SHP77 treated with DMSO at 0.1 percent for 48 hours (cell line): ENCODE results near the gene EPS8L3.
"Not testable (repeated sequence)": the region's sequence is repeated elsewhere in the genome, so short reads cannot be mapped to it uniquely, and the experiment has no call there.

Experiments
- DNase-seq: peaks from one replicate; lab custom pipeline; 2025; lab: John Stamatoyannopoulos, UW

Gene EPS8L3

DNA sequence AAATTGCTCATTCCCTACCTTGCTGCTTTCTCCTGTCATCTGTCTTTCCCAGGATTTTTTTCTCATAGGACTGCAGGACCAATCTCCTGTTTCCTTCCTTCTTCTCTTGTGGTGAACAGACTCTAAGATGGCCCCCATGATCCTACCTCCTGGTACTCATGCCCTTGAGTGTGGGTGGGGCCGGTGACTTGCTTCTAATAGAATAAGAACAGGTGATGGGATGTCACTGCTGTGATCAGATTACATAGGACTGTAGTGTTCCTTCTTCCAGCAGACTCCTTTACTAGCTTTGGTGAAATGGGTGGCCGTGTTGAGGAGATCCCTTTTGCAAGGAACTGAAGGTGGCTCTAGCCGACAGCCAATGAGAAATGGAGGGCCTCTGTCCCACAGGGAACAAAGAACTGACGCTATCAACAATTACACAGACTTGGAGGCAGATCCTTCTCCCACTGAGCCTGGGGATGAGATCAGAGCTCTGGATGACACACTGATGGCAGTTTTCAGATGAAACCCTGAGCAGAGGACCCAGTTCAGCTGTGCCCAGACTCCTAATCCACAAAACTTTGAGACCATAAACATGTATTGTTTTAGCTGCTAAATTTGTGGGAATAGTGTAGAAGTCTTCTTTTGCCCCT lies 30.4 kb downstream of the EPS8L3 start:
- no peak for DNase-seq

DNA sequence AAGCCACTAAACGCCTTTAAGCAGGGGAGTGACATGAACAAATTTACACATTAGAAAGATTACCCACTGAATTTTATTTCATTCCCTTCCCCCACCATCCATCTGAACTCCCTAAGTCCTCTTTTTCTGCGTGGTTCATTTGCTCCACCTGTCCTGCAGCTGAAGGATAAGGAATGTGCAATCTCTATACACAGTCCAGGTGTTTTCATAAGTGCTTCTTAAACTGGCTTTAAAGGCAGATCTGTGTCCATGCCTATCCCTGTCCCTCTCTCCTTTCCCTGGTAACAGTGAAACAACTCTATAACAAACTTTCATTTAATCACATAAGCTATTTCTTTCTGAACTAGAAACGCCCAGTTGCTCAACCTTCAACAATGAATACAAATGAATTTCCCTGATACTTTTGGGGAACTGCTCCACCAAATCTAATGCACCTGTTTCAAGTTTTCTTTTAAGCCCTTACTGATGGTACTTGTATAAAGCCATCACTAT lies 31.3 kb downstream of the EPS8L3 start:
- DNase-seq = no peak

DNA sequence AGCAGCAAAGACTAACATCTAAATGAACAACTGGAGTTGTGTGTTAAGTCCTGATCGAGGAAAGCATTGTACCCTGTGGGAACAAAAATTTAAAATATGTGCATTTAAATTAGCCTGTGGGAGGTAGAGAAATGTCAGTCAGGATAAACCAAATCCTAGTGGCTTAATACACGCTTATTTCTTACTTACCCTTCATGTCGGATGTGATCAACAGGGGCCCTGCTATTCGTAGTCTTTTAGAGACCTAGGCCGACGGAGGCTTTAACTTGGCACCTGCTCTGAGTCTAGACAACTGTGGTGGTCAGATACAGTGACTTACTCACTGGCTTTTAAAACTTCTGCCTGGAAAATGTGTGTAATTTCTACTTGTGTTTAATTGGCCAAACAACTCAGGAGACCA lies 33.1 kb downstream of the EPS8L3 start:
- DNase-seq = no peak

DNA sequence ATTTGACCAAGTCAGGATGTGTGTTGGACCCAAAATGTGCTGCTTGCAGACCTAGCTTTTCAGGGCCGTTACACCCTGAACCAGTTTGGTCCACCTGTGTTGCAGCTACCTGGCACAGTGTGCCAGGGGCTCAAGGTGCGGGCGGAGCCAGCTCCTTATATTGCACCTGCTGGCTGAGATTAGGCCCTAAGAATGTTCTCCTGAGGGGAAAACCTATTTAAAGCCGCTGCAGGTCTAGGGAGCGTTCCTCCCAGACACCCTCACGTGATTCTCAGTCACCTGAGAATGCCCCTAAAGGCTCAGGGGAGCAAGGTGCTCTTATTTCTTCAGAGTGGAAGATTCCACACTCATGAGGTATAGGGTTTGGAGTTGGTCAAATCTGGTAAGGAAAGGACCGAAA lies 34.9 kb downstream of the EPS8L3 start:
- no peak for DNase-seq

DNA sequence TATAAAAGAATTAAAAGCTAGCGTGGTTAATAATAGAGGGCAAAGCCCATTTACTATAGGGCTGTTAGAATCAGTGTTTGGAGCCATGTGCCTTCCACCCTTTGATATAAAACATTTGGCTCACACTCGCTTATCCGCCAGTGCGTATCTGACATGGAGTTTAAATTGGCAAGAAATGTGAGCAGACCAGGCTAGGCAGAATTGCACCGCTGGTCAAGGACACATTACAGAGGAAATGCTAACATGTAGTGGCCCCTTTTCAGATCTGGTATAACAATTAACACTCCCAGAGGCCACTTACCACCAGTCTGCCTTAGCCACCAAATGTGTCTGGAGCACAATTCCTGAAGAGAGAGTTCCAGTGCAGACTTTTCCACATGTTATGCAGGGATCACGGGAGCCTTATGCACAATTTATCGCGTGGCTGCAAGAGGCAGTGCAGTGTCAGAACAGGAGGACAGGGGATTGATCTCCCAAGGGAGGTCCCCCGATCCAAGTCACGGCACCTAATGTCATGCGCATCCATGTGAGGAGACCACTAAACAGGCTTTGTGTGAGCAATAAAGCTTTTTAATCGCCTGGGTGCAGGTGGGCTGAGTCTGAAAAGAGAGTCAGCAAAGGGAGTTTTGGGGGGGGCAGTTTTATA lies 36.9 kb downstream of the EPS8L3 start:
- no peak for DNase-seq

DNA sequence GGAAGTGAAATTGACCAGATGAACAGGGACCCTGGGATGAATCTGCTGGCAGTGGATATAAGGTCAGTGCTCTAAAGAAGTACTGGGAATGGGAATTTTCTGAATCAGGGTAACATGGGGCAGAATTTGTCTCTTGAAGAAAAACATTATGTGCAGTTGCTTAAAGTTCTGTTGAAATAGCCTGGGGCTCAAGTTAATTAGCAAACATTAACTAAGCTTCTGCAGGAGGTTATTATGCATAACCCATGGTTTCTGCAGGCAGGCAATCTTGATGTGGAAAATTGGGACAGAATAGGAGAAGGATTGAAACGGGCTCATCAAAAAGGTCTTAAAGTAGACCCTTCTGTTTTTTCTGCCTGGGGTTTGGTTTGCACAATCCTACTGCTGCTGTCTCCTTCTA lies 37.7 kb downstream of the EPS8L3 start:
- DNase-seq = no peak

DNA sequence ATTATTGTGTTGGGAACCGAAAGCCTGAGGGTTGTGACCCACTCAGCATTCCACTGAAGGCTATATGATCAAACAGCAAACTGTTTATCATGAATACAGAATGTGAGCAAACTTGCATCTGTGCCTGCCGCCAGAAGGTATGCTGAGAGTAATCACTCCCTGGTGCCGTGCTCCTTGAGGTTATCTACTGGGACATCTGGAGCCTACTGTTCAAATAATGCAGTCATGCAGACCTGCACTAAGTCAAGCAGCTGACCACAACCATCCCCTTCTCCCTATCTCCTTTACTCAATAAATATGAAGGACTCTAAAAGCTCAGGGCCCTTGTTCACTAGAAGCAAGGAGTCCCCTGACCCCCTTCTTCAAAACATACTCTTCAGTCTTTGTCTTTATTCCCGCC lies 38.2 kb downstream of the EPS8L3 start:
- no peak for DNase-seq

DNA sequence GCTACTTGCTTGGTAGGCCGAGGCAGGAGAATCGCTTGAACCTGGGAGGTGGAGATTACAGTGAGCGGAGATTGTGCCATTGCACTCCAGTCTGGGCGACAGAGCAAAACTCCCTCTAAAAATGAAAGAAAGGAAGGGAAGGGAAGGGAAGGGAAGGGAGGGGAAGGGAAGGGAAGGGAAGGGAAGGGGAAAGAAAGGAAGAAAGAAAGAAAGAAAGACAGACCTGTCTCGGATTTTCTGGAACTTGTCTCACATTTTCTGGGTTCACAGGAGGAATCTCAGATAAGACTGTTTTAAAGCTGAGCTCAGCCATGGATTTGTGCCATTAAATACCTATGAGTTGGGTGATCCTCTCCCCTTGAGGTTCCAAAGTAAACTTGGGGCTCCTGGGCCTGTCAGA lies 38.8 kb downstream of the EPS8L3 start:
- no peak for DNase-seq

DNA sequence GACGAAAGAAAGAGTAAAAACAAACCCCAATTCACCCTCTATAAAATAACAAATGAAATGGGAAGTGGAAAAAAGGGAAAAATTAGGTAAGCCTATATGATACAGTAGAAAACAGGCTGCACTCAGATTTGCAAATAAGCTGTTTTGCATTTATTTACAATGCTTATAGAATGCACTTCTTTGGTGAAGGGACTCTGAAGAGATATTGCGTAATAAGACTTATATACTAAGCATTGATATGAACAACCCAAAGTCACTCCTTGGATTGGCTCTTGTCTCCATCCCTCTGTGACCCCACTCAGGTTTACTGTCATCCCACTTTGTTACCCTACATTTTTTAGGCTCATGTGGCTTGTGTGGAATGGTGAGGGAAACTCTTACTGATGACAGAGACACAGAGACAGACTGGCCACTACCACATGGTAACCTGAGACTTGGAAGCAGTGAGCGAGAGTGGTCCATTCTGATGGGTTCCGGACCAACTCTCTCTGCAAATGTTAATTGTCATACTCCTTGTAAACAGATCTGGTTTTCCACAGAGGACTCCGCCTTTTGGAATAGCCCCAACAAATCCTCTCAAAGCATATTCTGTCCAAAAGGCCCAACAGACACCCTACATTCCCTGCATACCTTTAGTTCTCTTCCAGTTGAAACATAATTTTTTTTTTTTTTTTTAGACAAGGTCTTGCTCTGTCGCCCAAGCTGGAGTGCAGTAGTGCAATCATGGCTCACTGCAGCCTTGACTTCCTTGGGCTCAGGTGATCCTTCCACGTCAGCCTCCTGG lies 40.6 kb downstream of the EPS8L3 start:
- DNase-seq = no peak

DNA sequence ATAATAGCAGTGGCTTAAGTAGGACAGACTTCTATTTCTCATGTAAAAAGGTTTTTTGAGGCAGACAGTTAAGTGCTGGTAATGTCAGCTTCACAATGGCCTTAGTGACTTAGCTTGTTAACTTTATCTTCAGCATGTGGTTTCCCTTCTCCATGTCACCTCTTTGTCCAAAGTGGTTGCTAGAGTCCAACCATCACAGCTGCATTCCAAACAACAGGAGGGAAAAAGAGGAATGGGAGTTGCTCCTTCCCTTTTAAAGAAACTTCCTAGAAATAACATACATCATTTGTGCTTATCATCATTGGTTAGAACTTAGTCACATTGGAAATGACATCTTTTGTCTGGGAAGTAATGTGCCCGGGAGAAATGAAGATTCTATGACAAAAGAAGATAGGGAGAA lies 41.8 kb downstream of the EPS8L3 start:
- no peak for DNase-seq

DNA sequence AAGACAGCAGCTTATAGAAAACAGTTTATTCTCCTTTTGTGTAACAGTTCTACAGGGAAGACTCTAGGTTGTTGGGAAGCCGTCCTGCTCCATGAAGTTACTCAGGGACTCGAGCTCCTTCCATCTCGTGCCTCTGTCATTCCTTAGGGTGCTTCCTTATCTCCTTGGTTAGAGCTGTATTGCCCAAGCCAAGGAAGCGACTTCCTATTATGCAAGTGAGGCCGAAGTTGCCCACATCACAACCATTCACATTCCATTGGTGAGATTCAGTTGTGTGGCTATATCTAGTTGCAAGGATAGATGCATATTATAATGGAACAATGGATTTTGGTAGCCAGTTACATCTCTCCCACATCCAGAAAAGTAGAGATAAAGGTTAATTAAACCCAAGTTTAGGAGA lies 42.7 kb downstream of the EPS8L3 start:
- DNase-seq = no peak

DNA sequence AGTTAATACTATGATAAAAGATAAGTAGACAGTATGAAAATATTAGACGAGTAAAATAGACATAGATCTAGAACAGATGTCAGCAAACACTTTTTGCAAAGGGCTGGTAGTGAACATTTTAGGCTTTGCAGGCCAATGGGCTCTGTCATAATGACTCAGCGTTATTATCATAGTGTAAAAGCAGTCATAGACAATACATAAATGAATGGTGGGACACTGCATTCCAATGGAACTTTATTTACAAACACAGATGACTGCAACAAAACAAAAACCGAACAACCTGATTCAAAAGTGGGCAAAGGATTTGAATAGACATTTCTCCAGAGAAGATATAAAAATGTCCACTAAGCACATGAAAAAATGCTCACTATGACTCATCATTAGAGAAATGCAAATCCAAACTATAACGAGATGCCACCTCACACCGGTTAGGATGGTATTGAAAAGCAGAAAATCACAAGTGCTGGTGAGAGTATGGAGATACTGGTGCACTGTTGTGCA lies 44.3 kb downstream of the EPS8L3 start:
- no peak for DNase-seq

DNA sequence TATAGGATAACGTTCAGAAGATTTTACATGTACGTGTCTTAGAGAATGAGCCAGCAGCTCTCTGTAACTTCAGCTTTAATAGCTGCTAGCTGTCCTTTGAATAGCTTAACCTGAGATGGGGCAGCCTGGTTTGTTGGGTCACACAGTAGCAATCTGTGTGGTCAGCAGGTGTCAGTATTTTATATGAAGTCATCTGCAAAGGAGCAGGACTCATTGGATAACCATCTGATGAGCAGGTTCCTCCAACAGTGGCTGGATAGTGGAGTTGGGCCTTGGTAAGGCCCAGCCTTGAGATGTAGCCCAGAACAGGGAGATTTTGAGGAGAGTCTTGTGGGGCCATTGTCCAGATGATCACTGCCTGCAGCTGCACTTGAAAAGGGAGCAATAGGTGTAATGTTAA lies 45.2 kb downstream of the EPS8L3 start:
- DNase-seq = no peak

DNA sequence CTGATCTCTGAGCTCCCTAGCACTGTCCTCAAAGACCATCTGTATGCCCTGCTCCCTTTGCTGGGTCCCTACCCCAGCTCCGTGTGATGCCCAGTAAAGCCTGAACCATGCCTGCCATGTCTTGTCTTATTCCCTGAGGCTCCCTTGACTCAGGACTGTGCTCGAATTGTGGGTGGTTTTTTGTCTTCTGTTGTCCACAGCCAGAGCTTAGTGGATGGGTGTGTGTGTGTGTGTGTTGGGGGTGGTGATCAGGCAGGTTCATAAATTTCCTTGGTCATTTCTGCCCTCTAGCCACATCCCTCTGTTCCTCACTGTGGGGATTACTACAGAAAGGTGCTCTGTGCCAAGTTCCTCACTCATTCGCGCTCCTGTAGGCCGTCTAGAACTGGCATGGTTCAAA lies 46.0 kb downstream of the EPS8L3 start:
- no peak for DNase-seq

DNA sequence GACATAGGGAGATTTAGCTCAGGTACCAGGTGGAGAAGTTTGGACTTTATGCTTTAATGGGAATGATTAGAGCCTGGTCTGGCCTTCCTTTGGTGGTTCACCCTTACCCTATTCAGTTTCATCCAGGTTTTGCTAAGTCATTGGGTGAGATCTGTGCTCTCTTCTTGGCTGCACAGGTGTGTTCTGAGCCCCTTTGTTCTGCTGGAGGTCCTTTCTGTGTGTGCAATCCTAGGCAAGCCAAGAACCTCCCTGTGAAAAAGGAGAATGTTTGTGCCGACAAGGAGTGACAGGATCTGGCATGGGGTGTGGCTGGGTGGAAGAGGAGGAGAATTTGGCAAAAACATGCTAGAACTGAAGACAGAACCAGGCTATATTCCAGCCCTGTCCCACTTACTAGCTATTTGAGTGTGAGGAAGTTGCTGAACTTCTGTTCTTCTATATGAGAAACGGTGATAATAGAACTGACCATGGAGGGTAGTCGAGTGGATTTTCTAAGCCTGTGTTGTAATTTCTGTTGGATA lies 47.1 kb downstream of the EPS8L3 start:
- DNase-seq = no peak

DNA sequence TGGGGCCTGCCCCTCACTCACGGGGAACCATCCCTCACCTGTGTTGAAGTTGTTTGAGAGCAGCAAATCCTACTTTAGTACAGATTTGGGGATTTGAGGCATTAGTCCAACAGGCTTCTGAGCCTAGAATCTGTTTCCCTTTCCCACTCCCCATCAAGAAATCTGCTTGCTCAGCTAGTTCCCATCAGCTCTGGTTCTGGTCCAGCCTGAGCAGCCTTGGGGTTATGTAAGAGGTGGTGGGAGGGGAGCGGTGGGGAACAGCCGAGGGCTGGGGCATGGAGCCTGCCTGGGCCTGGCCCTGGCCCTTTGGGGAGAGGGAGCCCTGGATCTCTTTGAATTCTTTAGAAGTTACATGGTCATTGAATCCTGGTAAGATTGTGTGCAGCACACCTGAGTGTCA lies 47.6 kb downstream of the EPS8L3 start:
- no peak for DNase-seq

DNA sequence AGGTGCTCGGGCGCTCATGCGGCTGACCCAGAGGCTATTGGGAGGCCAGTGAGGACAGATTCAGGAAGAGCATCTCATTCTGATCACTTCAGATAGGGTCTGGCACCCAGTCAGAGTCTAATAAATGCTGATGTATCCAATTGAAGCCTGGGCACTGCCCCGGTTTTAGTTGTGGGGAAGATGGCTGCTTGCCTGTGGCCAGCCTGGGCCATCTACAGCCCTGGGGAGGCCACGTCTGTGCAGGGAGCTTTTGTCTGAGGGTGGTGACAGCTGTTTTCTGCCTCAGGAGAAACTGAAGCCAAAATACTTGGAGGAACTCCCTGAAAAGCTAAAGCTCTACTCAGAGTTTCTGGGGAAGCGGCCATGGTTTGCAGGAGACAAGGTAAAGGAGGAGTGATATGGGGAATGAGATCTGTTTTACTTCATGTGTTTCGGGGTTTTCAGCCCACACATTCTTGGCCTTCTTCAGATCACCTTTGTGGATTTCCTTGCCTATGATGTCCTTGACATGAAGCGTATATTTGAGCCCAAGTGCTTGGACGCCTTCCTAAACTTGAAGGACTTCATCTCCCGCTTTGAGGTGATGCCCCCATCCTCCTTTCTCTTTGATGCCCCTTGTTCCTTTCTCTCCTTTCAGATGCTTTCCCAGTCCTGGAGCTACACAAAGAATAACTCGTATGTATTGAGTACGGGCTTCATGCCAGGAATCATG lies 48.9 kb downstream of the EPS8L3 start:
- no peak for DNase-seq

DNA sequence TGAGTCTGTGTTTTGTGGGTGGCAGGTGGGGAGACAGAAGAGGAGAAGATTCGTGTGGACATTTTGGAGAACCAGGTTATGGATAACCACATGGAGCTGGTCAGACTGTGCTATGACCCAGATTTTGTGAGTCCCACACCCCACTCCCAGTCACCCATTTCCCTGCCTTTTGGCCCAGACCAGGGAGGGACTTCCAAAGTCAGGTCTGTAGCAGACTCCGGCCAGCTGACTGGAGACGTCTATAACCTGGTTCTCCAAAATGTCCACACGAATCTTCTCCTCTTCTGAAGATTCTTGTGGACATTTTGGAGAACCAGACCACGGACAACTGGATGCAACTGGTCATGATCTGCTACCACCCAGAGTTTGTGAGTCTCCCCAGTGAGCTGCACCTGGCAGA lies 50.1 kb downstream of the EPS8L3 start:
- no peak for DNase-seq

DNA sequence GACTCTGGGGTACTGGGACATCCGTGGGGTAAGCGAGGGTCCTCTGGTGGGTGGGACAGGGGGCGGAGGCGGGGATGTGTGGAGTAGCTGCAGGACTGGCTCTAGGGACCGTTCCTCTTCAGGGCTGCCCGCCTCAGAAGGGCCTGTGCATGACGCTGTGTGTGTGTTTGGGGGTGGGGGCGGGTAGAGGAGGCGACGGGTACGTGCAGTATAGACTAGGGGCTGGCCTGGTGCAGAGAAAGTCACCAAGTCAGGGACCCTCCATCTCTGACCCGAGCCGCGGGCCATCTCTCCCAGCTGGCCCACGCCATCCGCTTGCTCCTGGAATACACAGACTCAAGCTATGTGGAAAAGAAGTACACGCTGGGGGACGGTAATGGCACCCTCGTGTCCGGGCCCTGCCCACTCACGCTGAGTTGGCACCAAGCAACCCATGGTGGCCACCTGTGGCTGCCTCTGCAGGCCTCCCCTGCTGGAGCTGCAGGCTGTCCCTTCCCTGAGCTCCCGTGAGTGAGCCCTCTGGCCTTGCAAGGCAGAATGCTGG lies 51.3 kb downstream of the EPS8L3 start:
- DNase-seq = no peak

DNA sequence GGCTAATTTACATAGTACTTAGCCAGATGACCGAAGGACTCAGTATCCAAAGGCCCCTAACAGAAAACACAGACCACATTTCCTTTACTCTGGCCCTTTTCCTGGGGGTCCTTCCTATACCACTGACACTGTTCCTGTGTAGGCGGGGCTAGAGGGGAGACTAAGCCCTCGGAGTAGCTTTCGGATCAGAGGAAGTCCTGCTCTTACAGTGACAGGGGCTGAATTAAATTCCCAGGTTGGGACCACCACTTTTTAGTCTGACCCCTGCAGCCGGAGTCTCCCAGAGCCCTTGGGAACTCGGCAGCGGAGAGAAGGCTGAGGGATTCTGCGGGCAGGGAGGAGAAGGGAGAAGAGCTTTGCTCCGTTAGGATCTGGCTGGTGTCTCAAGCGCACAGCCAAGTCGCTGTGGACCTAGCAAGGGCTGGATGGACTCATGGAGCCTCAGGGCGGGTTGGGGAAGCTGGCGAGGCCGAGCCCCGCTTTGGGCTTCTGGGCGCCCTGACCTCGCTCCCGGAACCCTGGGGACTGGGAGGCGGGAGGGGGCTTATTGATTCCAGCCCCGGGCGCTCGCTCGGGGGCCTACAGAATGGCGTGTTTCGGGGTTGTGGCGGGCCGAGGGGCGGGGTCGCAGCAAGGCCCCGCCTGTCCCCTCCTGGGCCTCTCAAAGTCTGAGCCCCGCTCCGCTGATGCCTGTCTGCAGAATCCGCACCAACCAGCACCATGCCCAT lies 52.0 kb downstream of the EPS8L3 start, which contains the start of gene GSTM5:
GSTM5 (plus strand) TSS at position 659 of the 728 bp plus-strand sequence; CDS start at position 721, 62 bp downstream.
- DNase-seq = not testable (repeated sequence)

DNA sequence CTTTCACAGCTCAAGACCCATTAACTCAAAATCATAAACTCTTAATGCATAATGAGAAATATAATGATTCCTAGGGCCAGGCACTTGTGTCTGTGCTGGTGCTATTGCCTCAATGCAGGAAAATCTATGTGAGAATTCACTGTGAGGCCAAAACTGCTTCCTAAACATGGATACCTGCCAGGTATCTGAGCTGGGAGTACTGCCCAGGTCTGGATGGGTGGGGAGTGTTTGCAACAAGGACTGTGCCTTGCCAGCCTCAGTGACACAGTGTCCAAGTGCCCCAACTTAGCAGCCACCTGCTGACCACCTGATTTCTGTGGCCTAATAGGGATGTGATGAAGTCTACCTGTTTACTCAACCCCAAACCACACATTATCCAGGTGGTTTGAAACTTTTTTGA lies 53.9 kb downstream of the EPS8L3 start:
- not testable (repeated sequence) for DNase-seq
